COLO829 (cell line): ENCODE results near the gene PODXL2.

Source experiments
- DNase-seq: peaks from one replicate; pipeline ENCODE4 v3.0.0; 2012; ENCODE audit warnings: low spot score

PODXL2 gene

GRCh38 chr3:127710155-127710941, 81.4 kb downstream of the PODXL2 start:
- no peak for DNase-seq

- no peak for DNase-seq
Observed at GRCh38 chr3:127711021-127711695, 82.2 kb downstream of the PODXL2 start.

- no peak for DNase-seq
Observed at GRCh38 chr3:127711896-127712295, 82.9 kb downstream of the PODXL2 start.

GRCh38 chr3:127712461-127712860, 83.5 kb downstream of the PODXL2 start:
- no peak for DNase-seq

GRCh38 chr3:127712881-127713771, 84.1 kb downstream of the PODXL2 start:
- DNase-seq, result no peak

- no peak for DNase-seq
Observed at GRCh38 chr3:127714125-127714571, 85.2 kb downstream of the PODXL2 start.

GRCh38 chr3:127714866-127715265, 85.9 kb downstream of the PODXL2 start:
- DNase-seq, result no peak

GRCh38 chr3:127715532-127715931, 86.5 kb downstream of the PODXL2 start:
- no peak for DNase-seq

- DNase-seq, result no peak
Observed at GRCh38 chr3:127716384-127716783, 87.4 kb downstream of the PODXL2 start.

- no peak for DNase-seq
Observed at GRCh38 chr3:127717357-127718244, 88.6 kb downstream of the PODXL2 start.

GRCh38 chr3:127718245-127718915, 89.4 kb downstream of the PODXL2 start:
- no peak for DNase-seq

- no peak for DNase-seq
Observed at GRCh38 chr3:127718916-127719290, 89.9 kb downstream of the PODXL2 start.

- no peak for DNase-seq
Observed at GRCh38 chr3:127719369-127719768, 90.4 kb downstream of the PODXL2 start.

GRCh38 chr3:127720161-127720823, 91.3 kb downstream of the PODXL2 start:
- DNase-seq, result no peak

GRCh38 chr3:127720985-127721935, 92.3 kb downstream of the PODXL2 start:
- no peak for DNase-seq

- no peak for DNase-seq
Observed at GRCh38 chr3:127722091-127722784, 93.3 kb downstream of the PODXL2 start.
